H1 (cell line): ENCODE measurements around the gene CYP27C1.
A peak's percentile ranks its signal among the peaks of the same experiment; 100 is the strongest.

Experiments used
- CTCF ChIP-seq, 3 experiments: IDR thresholded peaks; 1 replicate in 2 of 3; 2 replicates in 1 of 3; pipeline versions ENCODE4 v1.5.1 to v1.6.1; 2011; ENCODE audit warnings: low read length in 3 of 3, mild to moderate bottlenecking in 3 of 3, inconsistent platforms in 2 of 3, low read depth in 1 of 3, moderate library complexity in 1 of 3; ENCODE audit not compliant: insufficient read depth in 1 of 3; ENCODE audit errors: control extremely low read depth in 1 of 3
- EZH2 ChIP-seq: fragments of 200-600 bp; sonication (generic); IDR thresholded peaks from 2 replicates; pipeline ENCODE4 v1.7.1; 2012; ENCODE audit warnings: low read depth, mild to moderate bottlenecking, moderate library complexity, low read length, inconsistent platforms; ENCODE audit not compliant: severe bottlenecking
- MAX ChIP-seq: IDR thresholded peaks from 2 replicates; pipeline ENCODE4 v1.6.1; 2012; ENCODE audit warnings: inconsistent platforms

GRCh38 chr2:127176371-127177311 is 43.5 kb downstream of the CYP27C1 start:
- TF ChIP-seq MAX = peak; percentile 61
- TF ChIP-seq CTCF (IDR thresholded peaks at IDR 0.05; ENCODE audit: control extremely low read depth in 1 of 3, insufficient read depth in 1 of 3, low read depth in 1 of 3, low read length in 3 of 3) = peak; percentile 10 to 29 (median 26)
- TF ChIP-seq EZH2 = no peak
